HG03060 (cell line): ENCODE measurements around the gene MAP2K5.

Experiments used
- ATAC-seq: cut with Tn5 transposase; IDR thresholded peaks from one replicate; pipeline ENCODE4 v1.9.1; 2021; ENCODE audit warnings: low read depth, moderate number of reproducible peaks; ENCODE audit not compliant: unreplicated experiment

MAP2K5 gene

GRCh38 chr15:67745073-67746006, 202.8 kb downstream of the MAP2K5 start:
- no peak for ATAC-seq

GRCh38 chr15:67746022-67746421, 203.5 kb downstream of the MAP2K5 start:
- no peak for ATAC-seq

GRCh38 chr15:67746450-67746849, 203.9 kb downstream of the MAP2K5 start:
- ATAC-seq, result no peak

GRCh38 chr15:67747921-67748320, 205.4 kb downstream of the MAP2K5 start:
- no peak for ATAC-seq

GRCh38 chr15:67750371-67750770, 207.9 kb downstream of the MAP2K5 start:
- ATAC-seq, result no peak

- ATAC-seq, result no peak
Observed at GRCh38 chr15:67753891-67754290, 211.4 kb downstream of the MAP2K5 start.

GRCh38 chr15:67755264-67755663, 212.8 kb downstream of the MAP2K5 start:
- ATAC-seq, result no peak

GRCh38 chr15:67755936-67756335, 213.4 kb downstream of the MAP2K5 start:
- no peak for ATAC-seq

- no peak for ATAC-seq
Observed at GRCh38 chr15:67758619-67759300, 216.3 kb downstream of the MAP2K5 start.

- no peak for ATAC-seq
Observed at GRCh38 chr15:67760901-67761300, 218.4 kb downstream of the MAP2K5 start.

- ATAC-seq, result no peak
Observed at GRCh38 chr15:67761343-67761742, 218.8 kb downstream of the MAP2K5 start.

GRCh38 chr15:67762610-67763368, 220.3 kb downstream of the MAP2K5 start:
- ATAC-seq, result peak; percentile 65

- ATAC-seq, result no peak
Observed at GRCh38 chr15:67765701-67766100, 223.2 kb downstream of the MAP2K5 start.

- no peak for ATAC-seq
Observed at GRCh38 chr15:67766968-67767367, 224.5 kb downstream of the MAP2K5 start.

GRCh38 chr15:67768313-67768977, 225.9 kb downstream of the MAP2K5 start:
- ATAC-seq, result no peak

GRCh38 chr15:67769497-67770357, 227.2 kb downstream of the MAP2K5 start:
- ATAC-seq, result no peak

GRCh38 chr15:67770358-67770628, 227.8 kb downstream of the MAP2K5 start:
- ATAC-seq, result no peak

GRCh38 chr15:67771189-67771800, 228.8 kb downstream of the MAP2K5 start:
- no peak for ATAC-seq

- ATAC-seq, result no peak
Observed at GRCh38 chr15:67774626-67775025, 232.1 kb downstream of the MAP2K5 start.
